UCSD-AML1 (cell line): ENCODE data around the gene PLXNA3.
A peak's percentile ranks its signal among the peaks of the same experiment; 100 is the strongest.
"Not testable (repeated sequence)": the region's sequence is repeated elsewhere in the genome, so short reads cannot be mapped to it uniquely, and the experiment has no call there.

ENCODE experiments used
- DNase-seq: peaks from one replicate; lab custom pipeline; 2025; ENCODE audit not compliant: unreplicated experiment; lab: John Stamatoyannopoulos, UW

PLXNA3 gene

DNA sequence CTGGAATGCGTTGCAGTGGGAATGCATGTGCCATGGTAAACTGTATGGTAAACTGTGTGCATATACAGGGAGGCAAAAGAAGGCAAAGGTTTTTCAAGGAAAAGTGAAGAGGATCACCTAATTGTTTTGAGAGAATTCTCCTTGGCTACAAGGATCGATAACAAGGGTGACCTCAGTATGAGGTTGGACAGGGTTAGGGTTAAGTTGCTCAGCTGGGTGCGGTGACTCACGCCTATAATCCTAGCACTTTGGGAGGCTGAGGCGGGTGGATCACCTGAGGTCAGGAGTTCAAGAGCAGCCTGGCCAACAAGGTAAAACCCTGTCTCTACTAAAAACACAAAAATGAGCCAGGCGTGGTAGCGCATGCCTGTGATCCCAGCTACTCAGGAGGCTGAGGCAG is 43.3 kb downstream of the PLXNA3 start:
- not testable (repeated sequence) for DNase-seq

DNA sequence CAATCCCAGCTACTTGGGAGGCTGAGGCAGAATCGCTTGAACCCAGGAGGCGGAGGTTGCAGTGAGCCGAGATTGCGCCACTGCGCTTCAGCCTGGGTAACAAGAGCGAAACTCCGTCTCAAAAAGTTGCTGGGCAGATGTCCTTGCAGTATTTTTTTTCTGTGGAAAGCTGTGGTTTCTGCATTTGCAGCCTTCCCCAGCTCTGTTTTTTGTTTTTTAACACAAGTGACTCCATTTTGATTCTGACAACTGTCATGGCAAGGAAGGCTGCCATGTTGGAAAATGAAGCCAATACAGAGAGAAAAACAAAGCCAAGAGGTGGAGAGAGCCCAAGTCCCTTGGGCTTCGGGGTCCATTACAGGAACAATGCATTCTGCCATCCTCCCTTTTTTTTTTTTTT is 44.0 kb downstream of the PLXNA3 start:
- DNase-seq: no peak

DNA sequence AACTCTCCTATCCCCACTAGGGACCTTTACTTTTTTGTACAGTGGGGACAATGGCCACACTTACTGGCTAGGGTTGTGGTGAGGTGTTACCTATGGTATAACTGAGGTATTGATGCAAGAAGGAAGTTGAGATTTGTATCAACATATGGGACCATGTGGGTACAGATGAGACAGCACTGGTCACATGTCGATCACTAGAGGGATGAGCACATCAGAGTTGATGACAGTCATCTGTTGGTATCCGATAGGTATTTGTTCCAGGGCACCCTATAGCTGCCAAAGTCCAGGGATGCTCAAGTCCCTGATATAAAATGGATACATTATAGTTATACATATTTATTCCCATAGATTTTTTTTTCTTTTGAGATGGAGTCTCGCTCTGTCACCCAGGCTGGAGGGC is 44.9 kb downstream of the PLXNA3 start:
- DNase-seq: no peak

DNA sequence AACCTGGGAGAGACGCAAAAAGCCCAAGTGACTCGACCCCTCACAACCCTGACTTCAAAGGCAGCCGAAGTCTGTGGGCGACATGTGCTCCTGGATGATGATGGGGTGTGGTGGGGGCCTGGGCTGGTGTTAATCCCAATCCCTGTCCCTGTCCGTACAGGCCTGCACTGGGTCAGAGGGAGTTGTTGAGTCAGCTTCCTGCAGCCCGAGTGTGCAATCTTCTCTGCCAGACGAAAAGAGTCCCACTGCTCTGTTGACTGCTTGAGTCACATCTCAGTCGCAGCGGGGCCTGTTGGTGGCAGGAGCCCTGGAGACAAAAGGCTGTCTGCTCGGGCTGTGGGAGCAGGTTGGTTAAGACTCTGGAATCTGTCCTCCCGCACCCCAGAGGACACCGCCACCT is 47.7 kb downstream of the PLXNA3 start:
- DNase-seq: no peak

DNA sequence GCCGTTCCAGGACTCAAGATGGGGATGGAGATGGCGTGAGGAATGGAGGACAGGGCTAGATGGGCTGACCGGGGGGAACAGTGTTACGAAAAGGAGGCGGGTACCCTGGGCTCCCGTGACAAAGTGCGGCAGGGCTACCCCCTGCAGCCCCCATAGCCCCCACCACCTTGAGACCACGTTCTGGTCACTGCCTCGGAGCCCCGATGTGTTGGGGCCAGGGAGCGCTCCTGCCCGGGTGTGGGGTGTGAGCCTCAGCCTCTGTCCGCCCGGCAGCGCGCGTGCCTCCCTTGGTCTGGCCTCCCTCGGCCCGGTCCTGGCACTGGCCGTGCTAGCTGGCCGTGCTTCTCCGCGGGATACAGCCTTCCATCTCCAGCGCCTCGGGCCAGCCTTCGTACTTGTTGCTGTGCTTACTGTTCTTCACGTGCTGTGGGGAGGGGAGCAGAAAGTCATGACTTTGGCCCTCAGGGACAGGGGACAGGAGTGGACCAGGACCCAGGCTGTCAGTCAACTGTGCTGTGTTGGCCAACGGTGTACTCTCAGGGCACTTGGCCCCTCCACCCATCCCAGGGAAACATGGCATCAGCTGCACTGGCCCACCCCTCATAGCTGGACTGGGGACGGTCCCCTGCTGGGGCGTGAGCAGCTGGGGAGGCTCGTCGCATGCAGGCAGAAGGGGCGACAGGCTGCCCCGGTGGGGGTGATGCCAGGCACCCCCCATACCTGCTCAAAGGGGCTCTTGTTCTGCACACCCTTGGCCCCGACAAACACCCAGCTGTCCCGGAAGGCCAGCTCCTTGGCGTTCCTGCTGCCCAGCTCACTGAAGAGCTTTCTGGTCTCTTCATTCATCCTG is 48.6 kb downstream of the PLXNA3 start:
- DNase-seq: no peak

DNA sequence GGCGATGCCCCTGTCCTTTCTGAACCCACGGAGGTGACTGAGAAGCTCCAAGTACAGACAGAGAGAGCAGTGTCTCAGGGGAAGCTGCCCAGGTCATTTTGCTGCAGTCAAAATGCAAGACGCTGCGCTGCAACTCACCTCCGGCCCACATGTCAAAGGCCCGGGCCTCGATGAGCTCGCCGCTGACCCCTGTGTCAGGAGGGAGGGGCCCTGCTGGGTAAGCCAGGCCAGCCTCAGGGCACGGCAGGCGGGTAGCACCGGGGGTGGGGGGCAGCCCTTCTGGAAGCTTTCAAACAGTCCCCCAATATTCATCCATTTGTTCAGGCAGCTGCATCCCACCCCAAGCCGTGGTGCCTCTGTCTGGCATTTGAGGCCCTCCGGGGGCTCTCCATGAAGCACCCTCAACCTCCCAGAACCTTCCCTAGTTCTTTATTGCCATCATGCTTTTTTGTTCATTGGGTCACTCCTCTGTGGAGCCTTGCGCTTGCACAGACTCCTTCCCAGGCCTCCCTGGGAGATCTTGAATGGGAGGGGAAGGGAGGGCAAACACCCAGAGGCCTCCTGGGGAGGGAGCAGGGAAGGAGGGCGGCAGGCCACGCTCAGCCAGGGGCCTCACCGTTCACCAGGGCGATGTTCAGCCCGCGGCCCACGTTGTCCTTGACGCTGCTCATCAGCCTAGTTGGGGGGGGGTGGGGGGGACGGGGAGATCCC is 49.7 kb downstream of the PLXNA3 start:
- no peak for DNase-seq

DNA sequence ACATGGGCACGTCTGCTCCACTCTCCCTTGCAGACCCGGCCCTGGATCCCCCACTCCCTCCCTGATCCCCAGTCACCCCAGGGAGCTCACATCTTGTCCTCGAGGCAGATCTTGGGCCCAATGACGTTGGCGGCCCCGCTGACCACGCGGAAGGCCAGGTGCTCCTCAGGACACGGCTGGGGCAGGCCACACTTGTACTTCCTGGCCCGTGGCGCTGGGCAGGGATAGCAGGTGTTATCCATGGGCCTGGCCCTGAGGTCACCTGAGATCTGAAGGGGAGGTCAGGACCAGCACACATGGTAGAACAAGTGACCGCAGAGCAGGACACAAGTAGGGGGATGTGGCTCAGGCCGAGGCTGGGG is 50.3 kb downstream of the PLXNA3 start:
- DNase-seq: no peak

DNA sequence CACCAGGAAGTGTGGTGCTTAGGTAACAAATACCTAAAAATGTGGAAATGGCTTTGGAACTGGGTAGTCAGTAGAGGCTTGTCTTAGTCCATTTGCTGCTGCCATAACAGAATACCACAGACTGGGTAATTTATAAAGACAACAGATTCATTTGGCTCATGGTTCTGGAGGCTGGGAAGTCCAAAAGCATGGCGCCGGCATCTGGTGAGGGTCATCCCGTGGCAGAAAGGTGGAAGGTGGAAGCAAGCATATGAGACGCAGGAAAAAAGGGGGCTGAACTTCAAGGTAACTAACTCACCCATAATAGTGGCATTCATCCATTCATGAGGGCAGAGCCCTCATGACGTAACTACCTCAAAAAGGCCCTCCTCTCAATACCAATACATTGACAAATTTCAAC is 51.4 kb downstream of the PLXNA3 start:
- no peak for DNase-seq

DNA sequence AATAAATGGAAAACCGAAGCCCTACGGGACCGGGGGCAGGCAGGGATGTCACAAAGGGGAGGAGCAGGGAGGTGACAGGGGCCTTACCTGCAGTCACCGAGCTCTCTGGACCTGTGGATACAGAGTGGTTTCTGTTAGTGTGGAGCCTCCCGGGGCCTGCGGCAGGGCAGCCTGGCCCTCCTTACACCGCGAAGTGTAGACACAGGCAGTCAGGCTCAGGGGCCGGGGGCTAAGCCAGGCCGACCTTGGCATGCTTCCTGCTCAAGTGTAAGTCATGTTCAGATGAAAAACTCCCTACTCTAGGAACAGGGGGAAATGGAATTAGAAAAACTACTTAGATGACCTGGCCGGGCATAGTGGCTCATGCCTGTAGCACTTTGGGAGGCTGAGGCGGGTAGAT is 53.7 kb downstream of the PLXNA3 start:
- DNase-seq: no peak

DNA sequence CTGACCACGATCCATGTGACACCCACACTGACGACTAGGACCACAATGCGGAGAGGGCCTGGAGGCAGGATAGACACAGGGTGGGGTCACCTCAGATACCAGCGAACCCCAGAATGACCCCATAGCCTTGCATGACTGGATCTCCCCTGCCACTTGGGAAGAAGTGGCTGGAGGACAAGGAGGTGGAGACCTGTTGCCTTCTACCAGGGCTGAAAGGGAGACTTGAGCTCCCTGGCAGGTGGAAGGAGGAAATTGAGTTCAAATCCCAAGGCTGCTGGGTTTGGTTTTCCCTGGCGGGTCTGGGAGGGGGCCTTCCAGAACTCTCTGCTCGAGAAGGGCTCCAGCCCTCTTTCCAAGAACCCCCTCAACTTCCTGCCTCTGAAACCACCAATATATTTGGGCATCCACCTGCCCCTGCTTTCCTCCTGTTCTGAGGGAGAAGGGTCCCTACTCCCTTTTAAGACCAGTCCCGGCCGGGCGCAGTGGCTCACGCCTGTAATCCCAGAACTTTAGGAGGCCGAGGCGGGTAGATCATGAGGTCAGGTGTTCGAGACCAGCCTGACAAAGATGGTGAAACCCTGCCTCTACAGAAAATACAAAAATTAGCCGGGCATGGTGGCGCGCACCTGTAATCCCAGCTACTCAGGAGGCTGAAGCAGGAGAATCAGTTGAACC is 54.9 kb downstream of the PLXNA3 start:
- DNase-seq: no peak

DNA sequence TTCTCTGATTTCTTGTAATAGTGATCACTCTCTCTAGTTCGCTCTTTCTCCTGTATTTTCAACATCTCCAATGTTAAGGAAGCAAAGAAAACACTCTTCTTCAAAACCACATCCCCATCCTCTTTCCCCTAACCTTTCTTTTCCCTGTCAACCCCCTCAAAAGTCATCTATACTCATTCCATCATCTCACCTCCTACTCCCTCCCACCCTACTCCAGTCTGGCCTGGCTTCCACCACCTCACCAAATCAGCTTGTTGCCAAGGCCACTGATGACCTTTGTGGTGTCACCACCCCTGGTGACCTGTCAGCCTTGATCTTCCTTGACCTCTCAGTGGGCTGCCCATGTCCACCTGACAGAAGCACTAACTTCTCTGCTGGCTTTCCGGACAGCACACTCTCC is 55.6 kb downstream of the PLXNA3 start:
- no peak for DNase-seq

DNA sequence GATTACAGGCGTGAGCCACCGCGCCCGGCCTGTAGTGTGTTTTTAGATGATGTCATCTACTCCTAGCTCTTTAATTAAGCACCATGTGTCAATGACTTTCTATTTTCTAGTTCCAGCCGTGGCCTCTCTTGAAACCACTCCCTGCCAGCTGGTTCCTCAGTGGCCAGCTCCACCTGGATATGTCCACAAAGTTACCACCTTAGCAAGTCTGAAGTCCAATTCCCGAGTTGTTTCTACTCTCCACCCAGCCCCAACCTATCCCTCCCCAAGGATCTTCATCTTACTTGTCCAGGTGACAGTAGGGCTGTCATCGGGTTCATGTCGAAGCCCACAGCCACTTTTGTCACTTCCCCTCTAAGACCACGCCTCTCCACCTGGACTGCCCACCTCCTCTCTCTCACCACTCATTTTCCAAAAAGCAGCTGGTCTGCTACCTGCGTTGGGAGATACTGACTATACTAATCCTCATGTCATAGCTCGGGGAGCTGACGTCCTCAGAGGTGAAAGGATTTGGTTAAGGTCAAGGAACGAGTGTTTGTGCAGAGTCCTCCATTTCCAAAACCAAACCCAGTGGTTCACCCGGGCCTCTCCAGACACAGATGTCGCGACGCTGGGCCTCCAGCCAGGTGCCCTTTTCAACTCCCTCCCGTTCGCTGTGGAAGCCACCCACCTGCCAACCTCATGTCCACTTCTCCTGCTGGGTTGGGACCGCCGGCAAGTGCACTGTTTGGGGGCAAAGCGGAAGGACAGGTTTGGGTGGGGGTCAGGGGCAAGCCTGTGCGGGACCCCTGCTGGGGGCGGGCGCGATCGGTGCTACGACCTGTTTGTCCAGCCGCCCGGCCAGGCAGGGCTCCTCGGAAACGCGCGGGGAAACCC is 57.2 kb downstream of the PLXNA3 start:
- no peak for DNase-seq

DNA sequence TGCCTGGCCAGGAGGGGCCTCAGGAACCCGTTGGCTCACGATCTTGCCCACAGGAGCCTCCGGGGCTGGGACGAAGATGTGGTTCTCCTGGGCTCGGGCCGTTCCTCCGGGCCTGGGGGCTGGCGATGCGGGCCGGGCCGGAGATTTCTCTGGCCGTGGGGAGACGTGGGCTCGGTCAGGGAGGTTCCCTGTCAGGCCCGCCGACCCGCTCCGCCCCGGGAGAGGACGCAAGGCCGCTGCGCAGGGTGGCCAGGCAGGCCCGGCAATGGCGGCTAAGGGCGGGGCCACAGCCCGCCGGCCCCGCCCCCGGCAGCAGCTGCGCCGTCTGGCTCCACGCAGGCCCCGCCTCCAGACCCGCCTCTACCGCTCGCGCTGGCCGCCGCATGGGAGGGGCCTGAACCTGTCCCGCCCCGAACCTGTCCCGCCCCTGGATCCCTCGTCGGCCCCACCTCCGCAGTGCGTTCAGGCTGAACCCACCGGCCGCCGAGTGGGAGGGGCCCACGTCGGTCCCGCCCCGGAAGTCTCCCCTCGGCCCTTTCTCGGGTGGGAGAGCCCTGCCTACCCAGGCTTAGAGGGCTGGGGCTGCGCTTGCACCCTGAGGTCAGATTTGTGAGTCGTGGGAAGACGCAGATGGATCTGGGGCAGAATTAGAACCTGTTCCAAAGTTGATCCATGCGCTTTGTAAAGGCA is 58.0 kb downstream of the PLXNA3 start, which contains the start of gene FAM3A:
FAM3A (minus strand) TSS at position 267 of the 690 bp plus-strand sequence. CDS start 460 bp downstream, outside the sequence.
- peak; percentile 89 for DNase-seq

DNA sequence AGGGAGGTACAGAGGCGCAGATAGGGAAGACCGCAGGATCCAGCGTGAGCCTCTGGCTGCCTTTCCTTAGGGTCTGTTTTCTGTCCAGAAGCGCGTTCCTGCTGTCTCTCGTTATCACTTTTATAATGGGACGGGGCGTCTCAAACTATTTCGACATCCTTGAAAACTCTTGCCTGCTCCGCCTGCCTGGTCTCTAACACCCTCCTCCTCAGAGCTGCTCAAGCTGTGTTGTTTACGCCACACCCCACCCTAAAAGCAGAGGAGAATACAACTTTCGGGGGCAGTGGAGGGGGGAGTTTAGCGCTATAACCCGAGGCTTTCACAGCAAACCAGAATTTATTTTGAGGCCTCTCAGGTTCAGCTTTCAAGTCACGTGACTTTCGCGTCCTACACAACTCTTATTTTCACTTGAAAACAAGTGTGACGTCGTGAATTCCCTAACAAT is 58.6 kb downstream of the PLXNA3 start:
- DNase-seq: no peak

DNA sequence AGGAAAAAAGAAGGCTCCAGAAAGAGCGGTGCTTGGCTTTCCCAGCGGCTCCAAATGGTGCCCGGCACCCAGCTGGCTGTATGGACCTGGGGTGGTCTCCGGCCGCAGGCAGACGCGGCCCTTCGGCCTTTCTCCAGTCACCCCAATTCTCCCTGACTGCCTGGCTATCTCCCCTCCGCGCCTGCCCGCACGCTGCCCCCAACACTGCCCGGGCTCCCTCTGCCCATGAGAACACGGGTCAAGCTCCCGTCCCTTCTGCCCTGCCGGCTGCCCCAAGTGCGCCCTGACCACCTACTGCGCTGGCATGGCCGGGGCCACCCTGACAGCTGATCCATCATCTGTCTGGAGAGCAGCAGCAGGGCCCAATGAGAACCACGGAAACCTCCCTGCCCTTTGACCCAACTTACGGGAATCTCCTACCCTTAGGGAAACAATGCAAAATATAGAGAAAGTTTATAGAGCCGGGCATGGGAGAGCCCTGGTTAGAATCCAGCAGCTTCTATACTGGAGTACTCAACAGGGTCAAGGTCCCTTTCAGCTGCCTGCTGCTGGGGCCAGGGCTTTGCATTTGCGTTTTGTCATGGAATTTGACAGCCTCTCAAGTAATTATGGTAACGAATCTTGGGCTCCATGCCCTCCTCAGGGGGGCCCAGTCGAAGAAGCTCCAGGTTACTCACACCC is 59.2 kb downstream of the PLXNA3 start:
- DNase-seq: no peak

DNA sequence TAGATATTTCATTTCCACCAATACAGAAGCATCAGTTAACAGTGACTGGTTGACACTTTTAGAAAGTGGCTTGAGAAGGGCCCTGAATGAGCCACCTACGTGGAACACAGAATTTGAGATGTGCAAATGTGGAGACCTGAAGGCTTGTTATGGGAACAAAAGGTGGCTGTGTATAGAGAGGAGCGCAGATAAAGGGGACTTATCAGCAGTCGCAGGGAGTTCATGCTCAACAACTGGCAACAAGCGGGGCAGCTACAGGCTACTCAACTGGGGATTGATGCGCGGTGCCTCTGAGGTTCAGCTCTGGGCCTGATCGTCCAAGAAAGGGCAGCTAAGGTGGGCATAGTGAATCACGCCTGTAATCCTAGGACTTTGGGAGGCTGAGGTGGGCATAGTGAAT is 61.3 kb downstream of the PLXNA3 start:
- DNase-seq: no peak

DNA sequence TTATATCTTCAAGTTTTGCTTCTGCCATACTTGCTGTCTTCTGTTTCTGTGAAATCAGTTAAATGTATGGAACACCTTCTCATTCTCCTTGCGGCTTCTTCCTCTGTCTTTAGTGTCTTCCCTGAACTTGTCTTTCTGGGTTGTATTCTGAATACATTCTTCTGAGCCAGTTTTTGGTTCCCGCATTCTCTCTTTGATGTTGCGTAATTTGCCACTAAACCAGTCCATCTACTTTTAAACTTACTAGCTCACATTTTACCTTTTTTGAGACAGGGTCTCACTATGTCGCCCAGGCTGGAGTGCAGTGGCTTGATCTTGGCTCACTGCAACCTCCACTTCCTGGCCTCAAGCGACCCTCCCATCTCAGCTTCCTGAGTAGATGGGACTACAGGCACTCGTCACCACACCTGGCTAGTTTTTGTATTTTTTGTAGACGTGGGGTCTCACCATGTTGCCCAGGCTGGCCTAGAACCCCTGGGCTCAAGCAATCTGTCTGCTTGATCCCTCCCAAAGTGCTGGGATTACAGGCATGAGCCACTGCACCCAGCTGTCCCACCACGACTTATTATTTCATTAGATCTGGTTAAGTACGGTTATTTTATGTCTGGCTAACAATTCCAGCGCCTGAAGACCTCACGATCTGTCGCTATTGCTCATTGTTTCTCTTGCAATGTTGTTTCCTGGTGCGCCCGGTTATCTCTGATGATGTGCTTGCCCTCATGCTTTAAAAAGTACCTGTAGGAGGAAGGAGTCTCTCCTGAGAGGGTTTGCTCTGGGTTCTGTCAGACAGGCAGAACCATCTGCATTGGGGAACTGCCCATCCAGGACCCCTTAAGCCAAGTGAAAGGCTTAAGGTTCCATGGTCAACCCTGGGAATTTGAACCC is 67.8 kb downstream of the PLXNA3 start:
- no peak for DNase-seq

DNA sequence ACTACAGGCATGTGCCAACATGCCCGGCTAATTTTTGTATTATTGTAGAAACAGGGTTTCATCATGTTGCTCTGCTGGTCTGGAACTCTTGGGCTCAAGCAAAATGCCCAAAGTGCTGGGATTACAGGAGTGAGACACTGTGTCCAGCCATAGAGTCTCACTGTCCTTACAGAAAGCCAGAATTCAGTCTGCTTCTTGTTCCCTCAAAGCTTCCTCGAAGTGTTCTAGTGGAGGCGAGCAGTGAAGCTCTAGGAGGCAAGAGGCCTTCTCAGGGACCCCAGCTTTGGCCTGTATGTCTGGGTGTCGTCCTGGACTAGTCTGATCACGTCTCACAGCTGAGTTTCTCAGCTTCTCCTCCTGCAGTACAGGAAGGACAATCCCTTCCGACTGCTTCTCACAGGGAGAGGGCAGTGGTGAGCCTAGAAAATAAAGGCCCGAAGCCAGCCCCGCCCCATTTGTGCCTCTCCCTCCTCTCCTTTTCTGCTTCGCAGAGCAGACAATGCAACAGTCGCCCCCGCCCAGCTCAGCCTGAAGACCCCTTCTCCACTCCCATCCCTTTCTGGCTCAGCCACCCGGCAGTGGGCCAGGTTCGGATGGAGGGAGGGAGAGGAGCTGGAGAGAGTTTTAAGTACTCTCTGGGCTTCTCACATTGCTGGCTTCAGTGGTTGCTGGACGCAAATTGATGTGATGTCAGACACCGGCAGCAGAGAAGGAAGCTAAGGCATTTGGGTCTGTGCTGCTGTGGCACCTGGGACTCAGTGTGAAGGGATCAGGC is 69.0 kb downstream of the PLXNA3 start:
- peak; percentile 68 for DNase-seq
